Cardiac fibroblast (primary cell): ENCODE data around the gene MCHR1.

ENCODE experiments used
- DNase-seq, 2 donors: peaks; one replicate each; pipeline versions ENCODE4 v3.0.0 to v3.0.0-alpha.2; 2010; ENCODE audit warnings: low read depth in 2 of 2
- H3K4me3 ChIP-seq, 2 donors: replicated peaks in 1 of 2; 1 replicate in 1 of 2; 2 replicates in 1 of 2; pipeline ENCODE4 v1.5.1; 2011; ENCODE audit warnings: low read depth in 2 of 2, low read length in 2 of 2, mild to moderate bottlenecking in 2 of 2, moderate library complexity in 1 of 2
- TF ChIP-seq, protein P1 (sequence below): IDR thresholded peaks from one replicate; pipeline ENCODE4 v1.5.1; 2011; ENCODE audit warnings: low read depth, mild to moderate bottlenecking, low read length, inconsistent platforms

The MCHR1 gene, protein sequence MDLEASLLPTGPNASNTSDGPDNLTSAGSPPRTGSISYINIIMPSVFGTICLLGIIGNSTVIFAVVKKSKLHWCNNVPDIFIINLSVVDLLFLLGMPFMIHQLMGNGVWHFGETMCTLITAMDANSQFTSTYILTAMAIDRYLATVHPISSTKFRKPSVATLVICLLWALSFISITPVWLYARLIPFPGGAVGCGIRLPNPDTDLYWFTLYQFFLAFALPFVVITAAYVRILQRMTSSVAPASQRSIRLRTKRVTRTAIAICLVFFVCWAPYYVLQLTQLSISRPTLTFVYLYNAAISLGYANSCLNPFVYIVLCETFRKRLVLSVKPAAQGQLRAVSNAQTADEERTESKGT

DNA sequence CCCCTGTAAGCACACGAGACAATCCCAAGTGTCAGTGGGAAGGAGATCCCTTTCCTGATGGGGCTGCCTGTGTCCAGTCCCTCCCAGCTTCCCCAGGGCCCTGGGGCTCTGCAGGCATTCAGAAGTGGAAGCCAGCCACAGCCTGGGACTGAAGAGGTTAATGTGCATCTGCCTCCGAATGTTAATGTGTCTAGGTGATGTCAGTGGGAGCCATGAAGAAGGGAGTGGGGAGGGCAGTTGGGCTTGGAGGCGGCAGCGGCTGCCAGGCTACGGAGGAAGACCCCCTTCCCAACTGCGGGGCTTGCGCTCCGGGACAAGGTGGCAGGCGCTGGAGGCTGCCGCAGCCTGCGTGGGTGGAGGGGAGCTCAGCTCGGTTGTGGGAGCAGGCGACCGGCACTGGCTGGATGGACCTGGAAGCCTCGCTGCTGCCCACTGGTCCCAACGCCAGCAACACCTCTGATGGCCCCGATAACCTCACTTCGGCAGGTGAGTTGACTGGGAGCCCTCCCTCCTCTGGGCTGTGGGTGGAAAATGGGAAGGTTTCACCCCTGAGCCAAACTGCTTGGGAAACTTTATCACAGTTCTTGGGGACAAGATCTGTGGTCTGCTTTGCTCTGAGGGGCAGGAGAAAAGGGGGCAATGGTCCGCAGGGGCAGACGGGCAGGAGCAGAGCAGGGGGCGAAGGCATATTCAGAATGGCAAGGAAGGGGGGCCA, at the start of gene MCHR1:
Gene MCHR1, plus strand, starts transcription at position 236 of the 715 bp plus-strand sequence. Its CDS starts 169 bp downstream, at position 405.
- TF ChIP-seq, protein P1, sequence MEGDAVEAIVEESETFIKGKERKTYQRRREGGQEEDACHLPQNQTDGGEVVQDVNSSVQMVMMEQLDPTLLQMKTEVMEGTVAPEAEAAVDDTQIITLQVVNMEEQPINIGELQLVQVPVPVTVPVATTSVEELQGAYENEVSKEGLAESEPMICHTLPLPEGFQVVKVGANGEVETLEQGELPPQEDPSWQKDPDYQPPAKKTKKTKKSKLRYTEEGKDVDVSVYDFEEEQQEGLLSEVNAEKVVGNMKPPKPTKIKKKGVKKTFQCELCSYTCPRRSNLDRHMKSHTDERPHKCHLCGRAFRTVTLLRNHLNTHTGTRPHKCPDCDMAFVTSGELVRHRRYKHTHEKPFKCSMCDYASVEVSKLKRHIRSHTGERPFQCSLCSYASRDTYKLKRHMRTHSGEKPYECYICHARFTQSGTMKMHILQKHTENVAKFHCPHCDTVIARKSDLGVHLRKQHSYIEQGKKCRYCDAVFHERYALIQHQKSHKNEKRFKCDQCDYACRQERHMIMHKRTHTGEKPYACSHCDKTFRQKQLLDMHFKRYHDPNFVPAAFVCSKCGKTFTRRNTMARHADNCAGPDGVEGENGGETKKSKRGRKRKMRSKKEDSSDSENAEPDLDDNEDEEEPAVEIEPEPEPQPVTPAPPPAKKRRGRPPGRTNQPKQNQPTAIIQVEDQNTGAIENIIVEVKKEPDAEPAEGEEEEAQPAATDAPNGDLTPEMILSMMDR = no peak
- DNase-seq = no peak
- H3K4me3 ChIP-seq = peak within 1 kb of the TSS; percentile 1 to 22

DNA sequence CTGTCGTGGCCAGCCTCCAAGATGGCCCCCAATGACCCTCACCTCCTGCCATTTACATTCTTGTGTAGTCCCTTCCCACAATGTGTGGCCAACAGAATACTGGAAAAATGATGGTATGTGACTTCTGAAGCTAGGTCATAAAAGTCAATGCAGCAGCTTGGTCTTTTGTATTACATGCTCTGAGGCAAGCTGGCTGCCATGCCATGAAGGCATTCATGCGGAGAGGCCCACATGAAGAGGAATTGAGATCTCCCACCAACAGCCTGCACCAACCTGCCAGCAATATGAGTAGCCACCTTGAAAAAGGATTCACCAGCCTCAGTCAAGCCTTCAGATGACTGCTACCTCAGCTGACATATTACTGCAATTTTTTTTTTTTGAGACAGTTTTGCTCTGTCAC, 47.4 kb upstream of the MCHR1 start:
- TF ChIP-seq, protein P1 = no peak
- no peak overlapping the region for H3K4me3 ChIP-seq
- DNase-seq = no peak

DNA sequence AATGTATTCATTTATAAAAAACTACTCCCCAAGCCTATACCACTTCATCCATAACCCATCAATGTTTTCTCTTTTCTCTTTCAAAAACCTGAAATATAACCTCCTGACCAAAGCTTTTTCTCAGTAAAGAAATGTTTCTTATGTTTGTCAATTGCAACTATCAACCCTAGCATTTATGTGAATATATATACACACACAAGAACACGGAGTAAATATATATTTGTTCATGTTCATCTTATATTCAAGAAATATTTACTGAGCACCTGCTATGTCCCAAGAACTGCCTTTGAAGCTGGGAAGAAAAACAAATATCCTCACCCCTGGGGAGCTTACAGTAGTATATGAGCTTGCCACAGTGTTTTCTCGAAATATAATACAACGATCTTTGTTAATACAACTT, 46.2 kb upstream of the MCHR1 start:
- no peak for DNase-seq
- H3K4me3 ChIP-seq = no peak overlapping the region
- TF ChIP-seq, protein P1 = no peak

DNA sequence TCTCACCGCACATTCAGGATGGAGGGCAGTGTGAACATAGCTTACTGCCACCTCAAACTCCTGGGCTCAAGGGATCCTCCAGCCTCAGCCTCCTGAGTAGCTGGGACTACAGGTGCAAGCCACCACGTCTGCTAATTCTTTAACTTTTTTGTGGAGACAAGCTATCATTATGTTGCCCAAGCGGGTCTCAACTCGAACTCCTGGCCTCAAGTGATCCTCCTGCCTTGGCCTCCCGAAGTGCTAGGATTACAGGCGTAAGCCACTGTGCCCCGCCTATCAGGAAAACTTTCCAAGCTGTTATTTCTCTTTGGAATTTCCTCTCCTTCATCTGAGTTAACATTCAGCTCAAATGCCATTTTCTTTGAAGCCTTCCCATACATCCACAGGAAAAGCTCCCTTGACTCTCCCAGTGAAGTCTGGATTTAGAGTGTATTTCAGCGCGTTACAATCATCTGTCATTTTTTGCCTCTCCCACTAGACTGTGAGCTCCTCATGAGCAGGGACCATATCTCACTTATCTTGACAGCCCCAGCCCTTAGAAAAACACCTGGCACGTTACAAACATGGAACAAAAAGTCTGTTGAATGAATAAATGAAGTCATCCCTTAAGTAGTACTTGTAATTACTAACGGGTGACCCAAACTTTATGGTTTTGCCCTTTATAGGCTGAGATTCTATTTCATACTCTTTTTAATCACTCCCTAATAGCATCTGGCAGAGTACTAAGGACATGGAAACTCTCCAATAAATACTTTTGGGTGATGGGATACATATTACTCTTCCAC, 45.0 kb upstream of the MCHR1 start:
- TF ChIP-seq, protein P1 = no peak
- no peak for DNase-seq
- H3K4me3 ChIP-seq = peak overlapping the region in 1 of 2 donors; percentile 96

DNA sequence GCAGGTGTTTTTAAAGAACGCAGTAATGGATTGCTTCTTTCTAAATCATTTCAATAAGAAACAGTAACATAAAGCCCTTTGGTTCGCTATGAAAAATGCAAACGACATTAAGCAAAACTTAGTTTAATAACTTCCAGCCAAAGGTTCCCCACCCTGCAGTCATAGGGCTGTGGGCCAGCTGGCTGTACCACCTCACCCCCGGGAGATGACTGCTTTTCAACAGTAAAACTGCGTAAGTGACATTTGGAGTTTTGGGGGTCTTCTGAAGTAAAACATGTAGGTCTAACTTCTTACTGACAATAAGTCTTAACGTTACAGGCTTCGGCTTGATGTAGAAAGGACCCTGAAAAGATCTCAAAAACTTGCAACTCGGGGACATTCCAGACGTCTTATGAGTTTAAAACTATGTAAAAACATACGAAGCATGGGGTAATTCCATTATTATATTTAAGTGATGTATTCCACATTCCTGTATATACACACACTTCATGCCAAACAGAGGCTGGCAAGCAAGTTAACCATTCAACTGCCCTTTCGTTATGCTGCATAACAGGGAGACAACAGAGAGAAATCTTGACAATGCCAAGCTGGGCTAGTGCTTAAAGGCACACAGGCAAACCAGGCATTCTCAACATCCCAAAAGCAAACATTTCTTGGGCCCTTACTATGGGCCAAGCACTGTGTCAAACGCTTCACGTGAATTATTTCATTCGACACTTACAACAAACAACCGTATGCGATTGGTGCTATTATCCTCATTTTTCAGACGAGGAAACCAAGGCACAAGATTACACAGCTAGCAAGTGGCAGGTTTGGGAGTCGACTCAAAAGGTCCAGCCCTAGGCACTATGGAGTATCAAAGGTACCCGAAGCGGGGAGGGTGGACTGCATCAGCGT, 44.0 kb upstream of the MCHR1 start:
- DNase-seq = peak; percentile 52 to 57
- TF ChIP-seq, protein P1 = no peak
- H3K4me3 ChIP-seq = peak overlapping the region; percentile 80 to 96

DNA sequence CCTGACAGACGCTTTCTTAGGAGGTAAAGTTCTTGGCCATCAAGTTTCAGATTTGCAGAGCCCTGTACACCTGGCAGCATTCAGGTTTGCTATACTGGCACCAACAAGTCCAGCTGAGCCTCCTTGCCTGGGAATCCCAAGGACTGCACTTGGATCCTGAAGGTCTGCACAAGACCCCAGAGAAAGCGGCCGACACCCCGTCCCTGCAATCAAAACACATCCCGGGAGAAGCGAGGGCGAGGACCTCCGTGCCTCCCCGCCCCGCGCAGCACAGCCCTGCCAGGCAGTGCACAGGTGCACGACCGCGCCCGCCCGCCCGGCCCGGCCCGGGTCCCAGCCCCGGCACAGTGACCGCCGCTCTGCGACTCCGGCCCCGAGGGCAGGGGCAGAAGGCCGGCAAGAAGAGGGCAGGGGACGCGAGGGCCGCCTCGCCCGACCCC, 43.3 kb upstream of the MCHR1 start:
- TF ChIP-seq, protein P1 = no peak
- no peak for DNase-seq
- H3K4me3 ChIP-seq = peak overlapping the region; percentile 80 to 96
